Dermis blood vessel endothelial cell (primary cell): ENCODE data around the gene ASCC3. TPM values are rescaled to one million over a fixed set of nuclear protein-coding genes. Genes with fewer than 3 reads are reported as not detected.
A peak's percentile ranks its signal among the peaks of the same experiment; 100 is the strongest.

Experiments
- DNase-seq: peaks from one replicate; pipeline ENCODE4 v3.0.0; 2010
- total RNA-seq: library from RNA; depleted of rRNA; stranded (reverse); fragments of >200 nt; gene quantifications from 2 replicates; pipeline ENCODE4 v1.2.3, GENCODE V29; 2014

Gene ASCC3
- total RNA-seq, 1 donor from 2014 or later = 76.7 TPM

GRCh38 chr6:100462706-100463629 lies 418.2 kb downstream of the ASCC3 start:
- no peak for DNase-seq

- DNase-seq = no peak
Observed at GRCh38 chr6:100461917-100462705, 419.0 kb downstream of the ASCC3 start.

- DNase-seq = peak; percentile 55
Observed at GRCh38 chr6:100461278-100461916, 419.7 kb downstream of the ASCC3 start.

GRCh38 chr6:100460650-100461204 lies 420.4 kb downstream of the ASCC3 start:
- DNase-seq = peak; percentile 50

GRCh38 chr6:100459592-100460184 lies 421.4 kb downstream of the ASCC3 start:
- no peak for DNase-seq

GRCh38 chr6:100458841-100459591 lies 422.1 kb downstream of the ASCC3 start:
- no peak for DNase-seq
